Stimulated activated CD8-positive, alpha-beta memory T cell treated with anti-CD3 and anti-CD28 coated beads, Interleukin-7, amount 100 ng/mL, for 1 hour (primary cell): ENCODE results near the gene DPP6.

Source experiments
- DNase-seq, 2 donors: peaks; one replicate each; pipeline ENCODE4 v3.0.0-alpha.2; 2020; ENCODE audit warnings: low read depth in 2 of 2

DPP6 gene

DNA sequence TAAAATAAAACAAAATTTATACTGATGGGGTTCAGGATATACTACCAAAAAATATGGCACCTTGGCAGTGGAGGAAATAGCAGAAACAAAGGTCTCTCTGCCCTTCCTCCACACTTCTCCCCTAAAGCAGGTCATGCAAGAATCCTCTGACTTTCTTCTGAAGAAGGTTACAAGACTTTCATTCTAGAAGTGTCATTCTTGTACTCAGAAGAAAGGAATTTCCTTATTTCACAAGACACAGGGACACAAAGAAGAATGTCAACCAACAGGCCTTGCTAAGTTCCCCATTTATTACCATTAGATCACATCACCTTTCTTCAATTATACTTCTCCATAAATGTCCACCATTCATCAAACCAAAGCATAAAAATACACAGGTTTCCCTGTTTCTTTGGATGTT lies 480.6 kb downstream of the DPP6 start:
- no peak for DNase-seq

DNA sequence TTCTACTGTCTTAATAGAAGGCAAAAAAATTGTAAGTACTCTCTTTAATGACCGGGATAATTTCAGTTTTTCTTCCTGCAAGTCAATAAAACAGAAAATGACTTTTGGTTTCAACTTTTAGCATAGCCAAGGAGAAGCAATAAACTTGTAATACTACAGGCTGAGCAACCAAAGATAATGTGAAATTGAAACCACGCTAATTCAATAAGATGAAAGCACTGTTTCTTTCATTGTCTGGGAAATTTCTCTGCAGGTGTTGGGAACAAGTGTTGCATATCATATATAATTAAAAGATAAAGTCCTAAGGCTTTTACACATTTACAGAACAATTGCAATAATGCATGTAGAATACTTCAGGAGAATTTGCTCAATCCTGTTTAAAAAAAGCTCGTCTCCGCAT lies 488.4 kb downstream of the DPP6 start:
- no peak for DNase-seq

DNA sequence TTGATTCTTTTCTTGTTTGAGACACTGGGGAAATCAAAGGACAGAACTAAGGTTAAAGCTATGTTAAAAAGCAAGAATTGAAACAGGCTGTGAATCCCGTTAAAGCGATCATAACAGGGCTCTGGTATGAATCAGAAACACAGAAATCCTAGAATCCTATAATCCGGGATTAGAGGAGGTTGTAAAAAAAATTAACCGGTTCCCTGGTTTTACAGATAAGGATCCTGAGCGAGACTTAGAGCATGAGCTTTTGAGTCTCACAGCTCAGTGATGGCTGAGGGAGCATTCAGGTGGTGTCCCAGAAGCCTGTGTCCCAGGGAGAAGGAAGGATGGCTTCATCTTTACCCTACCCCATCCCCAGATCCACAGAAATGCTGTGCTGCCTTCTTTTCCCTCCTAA lies 489.4 kb downstream of the DPP6 start:
- DNase-seq = no peak

DNA sequence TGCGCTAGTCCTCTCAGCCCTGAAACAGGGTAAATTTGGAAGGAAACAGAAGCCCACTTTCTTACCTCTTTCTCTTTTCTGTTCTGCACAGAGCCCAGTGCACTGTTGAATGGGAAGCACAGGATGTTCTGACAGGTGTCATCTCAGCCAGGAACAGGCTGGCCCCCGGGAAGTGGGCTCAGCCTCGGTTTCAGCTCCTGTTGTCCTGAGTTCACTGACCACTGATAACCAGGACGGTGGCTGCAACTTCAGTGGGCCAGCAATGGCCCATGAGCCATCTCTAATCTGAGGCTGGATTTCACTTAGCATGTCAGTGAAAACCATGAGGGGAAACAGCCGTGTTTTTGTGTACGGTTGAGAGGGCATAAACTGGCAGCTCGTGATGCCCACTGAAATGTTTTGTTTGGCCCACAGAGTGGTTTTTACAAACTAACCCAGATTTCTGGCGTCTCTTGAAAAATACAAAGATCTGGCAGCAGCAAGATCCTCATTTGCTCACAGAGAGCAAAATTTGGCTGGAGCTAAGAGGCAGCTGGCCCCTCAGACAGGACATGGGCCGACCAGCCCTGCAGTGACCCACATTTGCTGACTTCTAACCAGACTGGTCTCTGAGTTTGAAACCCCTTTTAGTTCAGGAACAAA lies 494.9 kb downstream of the DPP6 start:
- no peak for DNase-seq

DNA sequence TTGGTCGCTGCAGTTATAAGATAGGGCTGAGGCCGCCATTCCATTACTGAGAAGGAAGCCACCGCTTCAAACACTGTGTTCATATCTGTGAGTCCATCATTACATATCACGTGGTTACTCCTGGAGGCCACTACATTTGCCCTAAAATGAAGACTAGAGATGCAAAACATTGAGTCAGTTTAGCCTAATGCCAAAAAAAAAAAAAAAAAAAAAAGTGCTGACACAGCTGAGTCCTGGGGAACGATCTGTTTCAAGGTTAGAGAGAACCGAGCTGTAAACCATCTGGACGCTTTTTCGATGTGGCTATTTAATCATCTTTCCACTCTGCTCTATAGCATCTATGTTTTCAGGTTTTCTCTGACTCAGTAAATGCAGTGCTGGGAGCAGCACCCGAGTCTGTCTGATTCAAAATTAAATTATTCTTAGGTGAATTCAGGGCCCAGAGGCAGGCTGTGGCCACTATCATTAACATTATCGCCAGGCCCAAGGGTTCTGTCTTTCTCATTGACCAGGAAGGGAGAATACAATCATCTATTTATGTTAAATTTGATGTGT lies 501.6 kb downstream of the DPP6 start:
- no peak for DNase-seq

DNA sequence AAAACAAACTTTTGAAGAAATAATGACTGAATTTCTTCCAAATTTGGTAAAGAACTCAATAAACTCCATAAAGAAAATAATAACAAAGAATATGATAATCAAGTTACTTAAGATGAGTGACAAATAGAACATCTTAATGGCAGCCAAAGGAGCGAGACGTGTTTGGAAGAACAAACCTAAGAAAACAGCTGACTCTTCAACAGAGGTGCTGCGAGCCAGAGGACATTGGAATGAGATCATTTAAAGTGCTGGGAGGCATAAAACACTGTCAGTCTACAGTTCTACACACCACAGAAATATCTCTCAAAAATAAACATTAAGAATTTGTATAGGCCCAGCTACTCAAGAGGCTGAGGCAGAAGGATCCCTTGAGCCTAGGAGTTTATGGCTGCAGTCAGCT lies 507.3 kb downstream of the DPP6 start:
- no peak for DNase-seq

DNA sequence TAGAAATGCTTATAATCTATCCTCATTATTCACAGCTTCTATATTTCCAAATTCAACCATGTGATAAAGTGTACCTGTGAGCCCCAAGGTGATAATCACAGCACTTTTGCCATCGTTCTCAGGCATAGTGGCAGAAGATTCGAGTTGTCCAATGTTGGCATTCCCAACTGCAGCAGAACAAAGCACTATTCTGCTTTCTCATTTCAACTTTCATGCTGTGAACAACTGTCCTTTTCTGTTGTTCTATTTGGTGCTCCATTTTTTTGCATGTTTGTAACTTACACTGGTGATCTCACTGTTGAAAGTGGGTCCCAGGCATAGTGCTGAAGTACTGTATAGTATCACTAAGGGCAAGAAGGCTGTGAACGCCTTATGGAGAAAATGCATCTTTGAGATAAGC lies 512.5 kb downstream of the DPP6 start:
- DNase-seq = no peak

DNA sequence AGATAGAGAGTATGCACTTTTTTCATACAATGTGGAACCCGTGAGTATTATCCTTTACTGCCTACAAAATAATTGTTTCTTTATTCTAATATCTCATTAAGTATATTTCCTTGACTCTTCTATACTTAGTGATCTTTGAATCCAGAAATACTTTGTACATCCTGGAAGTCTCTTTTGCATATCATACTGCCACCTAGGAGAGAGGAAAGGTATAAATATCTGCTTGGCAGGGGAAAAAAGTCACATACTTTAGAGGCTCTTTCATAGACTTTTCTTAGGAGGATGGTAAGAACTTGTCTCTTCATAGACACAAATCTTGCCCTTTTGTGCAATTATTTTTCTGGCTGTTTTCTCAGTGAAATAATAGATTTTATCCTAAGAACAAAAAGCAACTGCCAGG lies 514.7 kb downstream of the DPP6 start:
- no peak for DNase-seq

DNA sequence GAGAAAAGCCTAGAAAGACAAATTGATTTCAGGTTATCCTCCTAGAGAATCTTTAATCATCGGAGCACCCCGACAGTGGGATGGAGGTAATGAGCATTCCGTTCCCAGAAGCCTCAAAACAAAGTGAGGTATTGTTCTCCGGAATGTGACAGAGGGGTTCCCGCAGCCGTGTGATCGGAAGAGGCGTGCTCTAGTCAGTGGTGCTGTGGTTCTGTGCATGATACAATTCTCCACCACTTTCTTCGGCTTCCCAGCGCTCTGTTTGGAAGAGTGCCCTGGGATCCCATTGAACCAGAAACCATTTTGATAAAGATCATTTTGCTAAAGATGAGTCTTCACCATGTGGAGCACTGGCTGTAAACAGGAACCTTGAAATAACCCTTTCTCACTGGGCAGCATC lies 516.1 kb downstream of the DPP6 start:
- DNase-seq = no peak

DNA sequence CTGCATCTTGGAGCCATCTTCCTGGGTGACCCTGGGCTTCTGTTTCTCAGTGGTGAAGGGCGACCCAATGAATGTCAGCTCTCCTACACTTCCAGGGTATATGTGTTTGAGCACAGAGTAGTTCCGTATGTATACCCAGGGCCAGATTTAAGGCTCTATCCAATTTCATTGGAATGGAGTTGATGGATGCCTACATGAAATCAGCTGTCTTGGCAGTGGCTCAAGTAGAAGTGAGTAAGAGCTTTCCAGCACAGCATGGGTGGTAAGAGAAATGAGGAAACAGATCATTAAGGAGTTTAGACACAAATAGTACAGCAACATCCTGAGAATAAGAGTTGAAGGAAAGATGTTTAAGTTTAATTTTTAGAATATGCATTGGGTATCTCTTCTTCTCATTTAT lies 517.7 kb downstream of the DPP6 start:
- DNase-seq = no peak

DNA sequence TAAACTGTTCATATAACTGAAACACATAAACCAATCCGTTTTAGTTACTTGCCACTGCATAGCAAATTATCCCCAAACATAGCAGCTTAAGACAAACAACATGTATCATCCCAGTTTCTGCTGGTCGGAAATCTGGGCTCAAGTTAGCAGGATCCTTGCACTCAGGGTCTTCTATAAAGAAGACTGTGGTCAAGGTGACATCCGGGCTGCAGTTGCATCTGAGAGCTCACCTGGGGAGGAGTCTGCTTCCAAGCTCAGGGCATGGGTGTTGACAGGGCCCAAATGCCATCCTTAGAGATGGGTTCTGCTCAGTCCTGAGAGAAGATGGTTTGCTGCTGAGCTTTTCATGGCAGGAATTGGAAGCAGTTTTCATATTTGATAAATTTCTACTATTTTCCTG lies 519.6 kb downstream of the DPP6 start:
- no peak for DNase-seq

DNA sequence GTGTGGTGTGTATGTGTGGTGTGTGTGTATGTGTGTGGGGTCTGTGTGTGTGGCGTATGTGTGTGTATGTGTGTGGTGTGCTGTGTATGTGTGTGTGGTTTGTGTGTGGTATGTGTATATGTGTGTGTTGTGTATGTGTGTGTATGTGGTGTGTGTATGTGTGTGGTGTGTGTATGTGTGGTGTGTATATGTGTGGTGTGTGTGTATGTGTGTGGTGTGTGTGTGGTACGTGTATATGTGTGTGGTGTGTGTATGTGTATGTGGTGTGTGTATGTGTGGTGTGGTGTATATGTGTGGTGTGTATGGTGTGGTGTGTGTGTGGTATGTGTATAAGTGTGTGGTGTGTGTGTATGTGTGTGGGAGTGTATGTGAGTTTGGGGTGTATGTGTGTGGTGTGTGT lies 522.0 kb downstream of the DPP6 start:
- DNase-seq = no peak

DNA sequence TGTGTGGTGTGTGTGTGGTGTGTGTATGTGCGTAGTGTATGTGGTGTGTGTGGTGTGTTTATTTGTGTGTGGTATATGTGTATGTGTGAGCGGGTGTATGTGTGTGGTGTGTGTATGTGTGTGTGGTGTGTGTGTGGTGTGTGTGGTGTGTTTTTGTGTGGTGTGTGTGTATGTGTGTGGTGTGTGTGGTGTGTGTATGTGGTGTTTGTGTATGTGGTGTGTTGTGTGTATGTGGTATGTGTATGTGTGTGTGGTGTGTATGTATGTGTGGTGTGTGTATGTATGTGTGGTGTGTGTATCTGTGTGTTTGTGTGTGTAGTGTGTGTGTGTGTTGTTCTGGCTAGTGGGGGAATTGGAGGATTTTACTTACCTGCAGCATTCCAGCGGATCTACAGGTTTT lies 523.3 kb downstream of the DPP6 start:
- no peak for DNase-seq

DNA sequence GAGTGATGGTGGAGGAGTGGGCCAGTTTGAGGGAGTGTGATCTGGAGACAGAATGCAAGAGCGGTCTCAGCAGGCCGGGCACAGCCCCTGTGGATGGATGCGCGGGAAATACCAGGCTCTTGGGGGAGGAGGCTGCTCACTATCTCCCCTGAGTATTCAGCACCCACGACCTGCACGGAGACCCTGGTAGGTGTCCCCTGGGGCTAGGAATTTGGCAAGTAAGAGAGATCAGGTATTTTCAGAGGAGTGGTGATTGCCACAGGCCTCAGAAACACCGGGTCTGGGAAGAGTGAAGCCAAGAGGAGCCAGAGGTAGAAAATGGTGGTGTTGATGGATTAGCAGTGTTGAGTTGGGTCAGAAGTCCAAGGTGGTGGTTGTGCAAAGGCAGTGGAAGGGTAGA lies 524.4 kb downstream of the DPP6 start:
- no peak for DNase-seq

DNA sequence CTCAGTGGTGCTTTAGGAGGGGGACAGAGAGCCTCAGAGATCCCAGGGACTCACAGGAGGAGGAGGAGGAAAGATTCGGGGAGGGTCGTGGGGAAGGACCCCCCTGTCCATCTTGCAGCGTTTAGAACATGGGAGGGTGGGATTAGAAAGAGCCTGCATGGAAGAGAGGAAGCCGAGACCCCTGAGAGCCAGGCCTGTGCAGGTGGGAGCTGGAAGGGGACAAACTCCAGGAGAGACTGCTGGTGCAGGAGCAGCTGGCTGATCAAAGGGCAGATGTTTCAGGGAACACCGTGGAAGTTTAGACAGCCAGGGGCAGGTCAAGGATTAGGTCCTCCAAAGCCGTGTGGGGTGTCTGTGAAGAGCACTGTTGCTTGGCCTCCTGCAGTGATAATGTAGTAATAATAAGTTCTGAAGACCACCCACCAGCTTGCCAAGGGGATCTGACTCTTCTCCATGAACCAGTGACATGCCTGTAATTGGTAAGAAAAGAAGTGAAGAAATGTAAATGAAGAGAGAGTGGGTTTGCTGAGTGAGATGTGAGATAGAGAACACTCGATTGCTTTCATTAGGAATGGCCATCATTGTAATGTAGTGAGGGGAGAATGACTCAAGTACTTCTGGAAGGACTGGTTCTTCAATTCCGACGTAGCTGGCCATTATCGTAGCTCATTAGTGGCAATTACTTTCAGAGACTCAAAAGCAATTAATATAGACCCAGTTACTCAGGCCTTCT lies 525.1 kb downstream of the DPP6 start:
- DNase-seq = no peak

DNA sequence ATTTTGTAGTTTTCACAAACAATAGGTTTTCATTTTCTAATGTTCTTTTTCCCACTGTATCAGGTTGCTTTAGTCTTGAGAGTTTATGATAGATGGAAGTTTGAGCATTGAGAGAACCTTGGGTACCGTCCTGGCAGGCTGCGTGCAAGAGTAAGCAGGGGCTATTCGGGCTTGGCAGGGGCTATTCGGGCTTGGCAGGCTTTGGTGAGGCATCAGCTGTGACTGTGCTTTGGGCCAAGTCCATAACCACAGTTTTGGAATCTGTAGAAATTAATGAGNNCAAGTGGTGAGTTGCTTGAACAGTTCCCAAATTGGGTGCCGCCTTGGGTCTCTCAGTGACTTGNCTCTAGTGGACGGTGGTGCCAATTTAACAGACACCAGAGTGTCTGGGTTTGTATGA lies 526.1 kb downstream of the DPP6 start:
- DNase-seq = no peak

DNA sequence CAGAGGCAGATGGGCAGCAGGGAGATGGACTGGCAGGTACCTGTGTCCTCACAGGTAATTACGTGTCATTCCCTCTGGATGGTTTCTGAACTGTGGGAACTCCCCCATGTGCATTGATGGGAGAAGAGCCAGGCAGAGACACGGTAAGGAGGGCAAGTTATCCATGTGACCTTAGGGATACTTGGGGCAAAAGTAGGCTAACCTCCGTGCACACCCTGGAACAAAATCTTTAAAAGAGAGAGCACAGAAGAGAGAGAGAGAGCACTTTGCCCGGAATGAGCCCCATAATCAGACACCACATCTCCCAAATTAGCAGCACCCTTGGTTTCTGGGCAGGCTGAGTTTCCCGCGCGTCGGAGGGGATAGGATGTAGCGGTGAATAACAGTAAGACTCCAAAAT lies 527.5 kb downstream of the DPP6 start:
- DNase-seq = no peak

DNA sequence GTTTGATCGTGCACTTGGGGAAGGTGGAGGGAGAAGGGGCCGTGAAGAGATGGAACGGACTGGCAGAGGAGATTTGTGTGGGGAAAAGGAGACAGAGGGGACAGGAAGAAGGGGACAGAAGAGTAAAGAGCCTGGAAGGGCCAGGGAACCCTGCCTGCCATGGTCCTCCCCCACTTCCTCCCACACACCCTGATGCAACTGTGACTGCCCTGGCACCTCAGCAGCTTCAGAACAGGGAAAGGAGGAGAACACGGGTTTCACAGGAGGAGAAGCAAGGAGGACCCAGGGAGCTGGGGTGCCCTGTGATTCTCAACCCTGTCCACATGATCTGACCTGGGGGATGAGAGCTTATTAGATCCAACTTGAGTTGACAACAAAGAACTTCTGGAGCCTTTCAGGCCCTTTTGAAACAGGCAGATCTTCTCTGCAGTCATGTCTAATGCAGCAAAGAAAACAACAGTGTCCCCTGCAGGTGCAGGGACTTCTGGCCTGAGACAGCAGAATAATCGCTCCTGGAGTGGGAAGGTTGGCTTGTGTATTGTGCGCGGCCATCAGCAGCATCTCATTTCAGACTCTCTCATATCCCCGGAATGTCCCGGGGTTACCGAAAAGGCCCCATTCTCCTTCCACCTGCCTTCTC lies 529.2 kb downstream of the DPP6 start:
- DNase-seq = no peak

DNA sequence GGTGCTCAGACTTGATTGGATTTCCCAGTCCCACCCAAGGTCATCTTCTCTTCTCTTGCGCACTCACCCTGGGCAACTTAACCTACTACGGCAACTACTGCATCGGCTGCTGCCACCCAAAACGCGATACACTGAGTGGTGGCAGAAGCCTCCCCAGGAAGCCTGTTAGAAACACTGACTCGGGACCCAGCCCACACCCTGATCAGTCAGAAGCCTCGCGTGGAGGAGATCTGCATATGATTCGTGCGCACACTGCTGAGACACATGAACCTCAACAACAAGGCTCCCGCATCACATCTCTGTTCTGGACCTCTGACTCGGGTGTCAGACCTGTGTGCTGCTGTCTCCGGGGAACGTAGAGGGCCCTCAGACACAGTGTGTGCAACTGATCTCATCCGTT lies 531.3 kb downstream of the DPP6 start:
- DNase-seq = no peak

DNA sequence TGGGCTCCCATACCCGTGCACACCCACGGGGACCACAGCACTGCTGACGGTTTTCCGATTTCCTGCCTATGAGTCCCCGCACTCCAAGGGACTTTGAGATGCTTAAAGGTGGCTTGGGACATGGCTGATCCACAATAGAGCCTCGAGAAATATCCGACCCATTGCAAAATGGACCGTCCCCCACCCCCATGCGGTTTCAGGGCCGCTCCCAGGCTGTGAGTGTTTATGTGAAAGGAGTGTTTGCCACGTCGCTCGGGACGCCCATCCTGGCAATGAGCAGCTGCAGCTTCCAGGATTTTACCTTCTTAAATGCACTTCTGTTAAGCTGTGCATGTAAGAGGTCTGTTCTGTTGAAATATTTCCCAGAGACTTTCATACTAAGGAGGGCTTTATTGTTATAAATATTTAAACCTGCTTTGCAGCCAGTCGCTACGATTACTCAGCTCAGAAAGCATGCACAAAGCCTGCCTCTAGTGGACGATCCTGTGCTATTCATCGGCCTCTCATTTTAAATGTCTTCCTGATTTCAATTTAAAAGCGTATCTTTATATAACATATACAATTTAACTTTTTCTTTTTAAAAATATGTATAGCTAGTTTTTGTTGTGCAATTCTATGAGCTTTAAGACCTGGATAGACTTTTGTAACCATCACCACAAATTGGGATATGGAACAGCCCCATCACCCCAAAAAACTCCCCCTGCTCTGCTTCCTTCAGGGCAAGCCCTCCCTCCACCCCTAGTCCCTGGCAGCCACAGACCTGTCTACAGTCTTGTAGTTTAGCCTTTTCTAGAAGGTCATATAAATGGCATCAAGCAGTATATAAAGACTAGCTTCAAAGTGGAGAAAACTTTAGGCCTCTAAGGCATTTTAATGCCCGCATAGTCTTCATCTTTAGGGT lies 532.4 kb downstream of the DPP6 start:
- DNase-seq = no peak

DNA sequence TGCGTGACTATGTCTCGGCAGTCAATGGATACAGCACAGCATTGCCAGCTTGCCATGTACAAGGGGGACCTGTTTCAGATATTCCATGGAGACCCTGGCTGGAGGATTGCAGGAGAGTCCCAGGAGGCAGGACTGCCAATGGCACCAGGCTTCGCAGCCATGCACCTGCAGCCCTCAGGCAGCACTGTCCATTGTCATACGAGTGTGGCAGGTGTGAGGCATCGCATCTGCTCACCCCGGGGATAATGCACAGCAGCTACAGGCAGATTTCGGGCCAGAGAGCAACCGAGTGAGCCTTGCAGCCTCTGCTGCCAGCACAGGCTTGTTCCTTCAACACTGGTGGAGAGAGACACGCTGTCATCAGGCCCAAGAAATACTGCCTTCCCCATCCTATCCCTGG lies 535.6 kb downstream of the DPP6 start:
- no peak for DNase-seq

DNA sequence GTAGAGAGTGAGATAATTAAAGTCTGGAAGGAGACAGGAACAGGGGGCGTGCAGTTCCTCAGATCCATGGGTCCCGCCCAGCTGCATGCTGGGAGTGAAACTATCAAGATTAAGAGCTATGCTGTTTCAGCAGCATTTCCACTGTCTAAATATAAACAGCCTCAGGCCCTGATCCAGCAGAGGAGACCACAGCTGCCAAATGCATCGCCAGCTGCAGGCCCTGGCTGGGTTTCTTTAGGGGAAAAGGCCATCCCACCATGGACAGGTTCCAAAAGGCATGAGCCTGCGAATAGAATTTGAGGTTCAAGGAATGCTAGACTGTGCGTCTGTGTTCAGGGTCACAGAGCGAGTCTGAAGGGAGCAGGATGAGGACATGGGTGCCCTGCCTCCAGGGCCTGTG lies 539.3 kb downstream of the DPP6 start:
- no peak for DNase-seq
